Measurements from ENCODE around the gene PTPN11. TPM values are rescaled to one million over a fixed set of nuclear protein-coding genes. Genes with fewer than 3 reads are reported as not detected.

Gene PTPN11
- total and polyA plus RNA-seq, 4 donors: 39.5 to 176 (median 98.0) TPM

- WGBS, 2 donors: 72 to 76% methylated on average over 4 of the region's 4 CpGs
Measured at GRCh38 chr12:112543751-112544150, 125.0 kb downstream of the PTPN11 start.

DNA sequence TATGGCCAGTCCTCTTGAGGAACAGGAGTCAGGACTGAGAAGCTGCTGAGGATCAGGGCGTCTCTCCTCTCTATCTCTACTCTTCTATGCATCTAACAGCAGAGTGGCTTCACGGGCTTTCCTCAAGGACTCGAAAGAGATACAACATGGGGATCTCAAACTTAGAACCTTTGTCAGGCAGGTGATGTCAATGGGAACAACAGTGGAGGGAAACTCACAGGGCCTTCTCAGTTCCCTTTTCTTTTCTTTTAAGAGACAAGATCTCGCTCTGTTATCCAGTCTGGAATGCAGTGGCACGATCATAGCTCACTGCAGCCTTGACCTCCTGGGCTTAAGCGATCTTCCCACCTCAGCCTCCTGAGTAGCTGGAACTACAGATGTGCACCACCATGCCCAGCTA lies 127.6 kb downstream of the PTPN11 start:
- WGBS, 2 donors: 89% methylated on average over 6 of the region's 6 CpGs

More at GRCh38 chr12:112543751-112544150, 125.0 kb downstream of the PTPN11 start:
- Histone ChIP-seq H3K4me1 (ENCODE audit: control insufficient read depth in 1 of 2, insufficient read depth in 2 of 2, low read length in 2 of 2) (no peaks in the 10 kb centered on the region), H3K27ac (ENCODE audit: low read depth in 1 of 2, low read length in 2 of 2) (no peak overlapping the region), H3K36me3 (ENCODE audit: control insufficient read depth in 1 of 2, insufficient read depth in 2 of 2, low read length in 1 of 2) (no peaks in the 10 kb centered on the region), H3K4me3 (ENCODE audit: low read length in 2 of 2) (no peak overlapping the region), H3K27me3 (ENCODE audit: control insufficient read depth in 1 of 2, insufficient read depth in 2 of 2, low read length in 1 of 2) (no peaks in the 10 kb centered on the region), H3K9me3 (ENCODE audit: control insufficient read depth, low read length) (no peaks in the 10 kb centered on the region)
- no peak for ATAC-seq (ENCODE audit: low FRiP score)
- DNase-seq: no peak
- intact Hi-C loops (cut with DNase I): no loop called here

GRCh38 chr12:112546996-112547395 lies 128.2 kb downstream of the PTPN11 start:
- Histone ChIP-seq H3K36me3 (ENCODE audit: control insufficient read depth in 1 of 2, insufficient read depth in 2 of 2, low read length in 1 of 2) (no peaks in the 10 kb centered on the region), H3K4me1 (ENCODE audit: control insufficient read depth in 1 of 2, insufficient read depth in 2 of 2, low read length in 2 of 2) (no peaks in the 10 kb centered on the region), H3K4me3 (ENCODE audit: low read length in 2 of 2) (no peak overlapping the region), H3K27ac (ENCODE audit: low read depth in 1 of 2, low read length in 2 of 2) (no peak overlapping the region), H3K27me3 (ENCODE audit: control insufficient read depth in 1 of 2, insufficient read depth in 2 of 2, low read length in 1 of 2) (no peaks in the 10 kb centered on the region), H3K9me3 (ENCODE audit: control insufficient read depth, low read length) (no peaks in the 10 kb centered on the region)
- ATAC-seq (ENCODE audit: low FRiP score): no peak
- 45 to 55% methylated on average over 2 of the region's 2 CpGs for WGBS, 2 donors
- intact Hi-C loops (cut with DNase I): no loop called here
- no peak for DNase-seq

More for the DNA sequence above, 127.6 kb downstream of the PTPN11 start:
- no peak overlapping the region for H3K4me3 ChIP-seq (ENCODE audit: low read length in 2 of 2)
- ATAC-seq (ENCODE audit: low FRiP score) (no peak), DNase-seq (no peak)
- no peaks in the 10 kb centered on the region for H3K27me3 ChIP-seq (ENCODE audit: control insufficient read depth in 1 of 2, insufficient read depth in 2 of 2, low read length in 1 of 2)
- H3K36me3 ChIP-seq (ENCODE audit: control insufficient read depth in 1 of 2, insufficient read depth in 2 of 2, low read length in 1 of 2): no peaks in the 10 kb centered on the region
- H3K27ac ChIP-seq (ENCODE audit: low read depth in 1 of 2, low read length in 2 of 2): no peak overlapping the region
- no peaks in the 10 kb centered on the region for H3K4me1 ChIP-seq (ENCODE audit: control insufficient read depth in 1 of 2, insufficient read depth in 2 of 2, low read length in 2 of 2)
- no peaks in the 10 kb centered on the region for H3K9me3 ChIP-seq (ENCODE audit: control insufficient read depth, low read length)
- intact Hi-C loops (cut with DNase I): no loop called here

DNA sequence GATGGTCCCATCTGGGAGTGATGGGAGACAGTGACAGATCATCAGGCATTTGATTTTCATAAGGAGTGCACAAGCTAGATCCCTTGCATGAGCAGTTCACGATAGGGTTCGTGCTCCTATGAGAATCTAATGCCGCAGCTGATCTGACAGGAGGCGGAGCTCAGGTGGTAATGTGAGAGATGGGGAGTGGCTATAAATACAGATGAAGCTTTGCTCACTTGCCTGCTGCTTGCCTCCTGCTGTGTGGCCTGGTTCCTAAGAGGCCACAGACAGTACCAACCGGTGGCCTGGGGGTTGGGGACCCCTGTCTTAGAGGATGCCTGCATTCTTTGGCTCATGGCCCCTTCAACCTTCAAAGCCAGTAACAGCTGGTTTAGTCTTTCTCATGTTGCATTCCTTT lies 130.3 kb downstream of the PTPN11 start:
- H3K27me3 ChIP-seq (ENCODE audit: control insufficient read depth in 1 of 2, insufficient read depth in 2 of 2, low read length in 1 of 2): peaks cover 0 to 2% of the 10 kb centered on the region in 2 donors
- no peak overlapping the region for H3K4me3 ChIP-seq (ENCODE audit: low read length in 2 of 2)
- DNase-seq: no peak
- no peak overlapping the region for H3K27ac ChIP-seq (ENCODE audit: low read depth in 1 of 2, low read length in 2 of 2)
- no peaks in the 10 kb centered on the region for H3K36me3 ChIP-seq (ENCODE audit: control insufficient read depth in 1 of 2, insufficient read depth in 2 of 2, low read length in 1 of 2)
- WGBS, 2 donors: 84 to 86% methylated on average over 5 of the region's 5 CpGs
- no peaks in the 10 kb centered on the region for H3K4me1 ChIP-seq (ENCODE audit: control insufficient read depth in 1 of 2, insufficient read depth in 2 of 2, low read length in 2 of 2)
- ATAC-seq (ENCODE audit: low FRiP score): no peak
- intact Hi-C loops (cut with DNase I): no loop called here
- H3K9me3 ChIP-seq (ENCODE audit: control insufficient read depth, low read length): peaks cover 2% of the 10 kb centered on the region

DNA sequence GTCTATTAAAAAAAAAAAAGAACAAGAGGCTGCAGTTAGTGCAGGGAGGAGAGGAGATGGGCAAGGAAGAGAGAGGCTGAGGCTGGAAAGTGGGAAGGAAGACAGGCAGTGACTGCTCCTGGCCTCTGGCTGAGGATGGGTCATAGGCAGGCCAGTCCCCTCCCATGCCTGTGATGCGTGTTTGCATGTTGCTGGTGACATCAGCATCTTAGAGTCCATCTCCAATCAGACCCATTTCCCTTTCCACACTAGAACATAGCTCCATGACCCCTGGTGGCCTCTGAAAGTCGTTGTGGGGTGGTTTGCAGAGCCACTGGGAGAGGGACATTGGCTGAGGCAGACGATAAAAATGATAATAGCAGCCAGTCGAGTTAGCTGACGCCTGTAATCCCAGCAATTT lies 132.9 kb downstream of the PTPN11 start:
- Histone ChIP-seq H3K27ac (ENCODE audit: low read depth in 1 of 2, low read length in 2 of 2) (no peak overlapping the region), H3K9me3 (ENCODE audit: control insufficient read depth, low read length) (peaks cover 2% of the 10 kb centered on the region), H3K27me3 (ENCODE audit: control insufficient read depth in 1 of 2, insufficient read depth in 2 of 2, low read length in 1 of 2) (peaks cover 0 to 2% of the 10 kb centered on the region in 2 donors), H3K4me1 (ENCODE audit: control insufficient read depth in 1 of 2, insufficient read depth in 2 of 2, low read length in 2 of 2) (no peaks in the 10 kb centered on the region), H3K4me3 (ENCODE audit: low read length in 2 of 2) (no peak overlapping the region), H3K36me3 (ENCODE audit: control insufficient read depth in 1 of 2, insufficient read depth in 2 of 2, low read length in 1 of 2) (no peaks in the 10 kb centered on the region)
- no peak for DNase-seq
- ATAC-seq (ENCODE audit: low FRiP score): no peak
- WGBS, 2 donors: 60 to 67% methylated on average over 5 of the region's 5 CpGs
- intact Hi-C loops (cut with DNase I): no loop called here

DNA sequence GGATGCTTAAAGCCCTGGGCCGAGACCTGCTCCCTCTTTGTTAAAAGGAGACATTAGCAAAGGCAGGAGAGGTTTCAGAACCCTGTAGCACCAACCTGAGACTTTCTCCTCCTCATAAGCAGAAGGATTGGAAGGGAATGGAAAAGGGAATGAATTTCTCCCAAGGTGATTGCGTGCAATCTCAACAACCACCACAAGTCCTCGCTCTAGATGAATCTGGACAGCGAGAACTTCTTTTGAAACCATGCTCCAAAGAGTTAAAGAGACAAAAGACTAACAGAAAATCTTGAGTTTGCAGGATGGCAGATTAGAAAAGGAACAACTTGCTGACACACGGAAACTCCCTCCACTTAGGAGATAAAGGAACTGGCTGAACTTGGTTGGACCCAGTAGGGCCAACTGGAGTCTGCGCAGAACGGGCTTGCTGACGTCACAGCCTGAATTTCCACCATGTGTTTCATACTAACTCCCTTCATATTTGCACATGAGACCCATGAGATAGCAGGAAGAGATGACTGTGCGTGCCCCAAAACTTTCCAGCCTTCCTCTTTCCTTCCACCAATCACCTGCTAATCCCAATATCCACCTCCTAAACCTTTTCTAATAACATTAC lies 137.0 kb downstream of the PTPN11 start:
- H3K27me3 ChIP-seq (ENCODE audit: control insufficient read depth in 1 of 2, insufficient read depth in 2 of 2, low read length in 1 of 2): peaks cover 0 to 2% of the 10 kb centered on the region in 2 donors
- no peak overlapping the region for H3K27ac ChIP-seq (ENCODE audit: low read depth in 1 of 2, low read length in 2 of 2)
- no peaks in the 10 kb centered on the region for H3K36me3 ChIP-seq (ENCODE audit: control insufficient read depth in 1 of 2, insufficient read depth in 2 of 2, low read length in 1 of 2)
- intact Hi-C loops (cut with DNase I): no loop called here
- no peaks in the 10 kb centered on the region for H3K4me1 ChIP-seq (ENCODE audit: control insufficient read depth in 1 of 2, insufficient read depth in 2 of 2, low read length in 2 of 2)
- ATAC-seq (ENCODE audit: low FRiP score): no peak
- no peak for DNase-seq
- WGBS, 2 donors: 73 to 78% methylated on average over 9 of the region's 9 CpGs
- no peak overlapping the region for H3K4me3 ChIP-seq (ENCODE audit: low read length in 2 of 2)
- peaks cover 2% of the 10 kb centered on the region for H3K9me3 ChIP-seq (ENCODE audit: control insufficient read depth, low read length)

DNA sequence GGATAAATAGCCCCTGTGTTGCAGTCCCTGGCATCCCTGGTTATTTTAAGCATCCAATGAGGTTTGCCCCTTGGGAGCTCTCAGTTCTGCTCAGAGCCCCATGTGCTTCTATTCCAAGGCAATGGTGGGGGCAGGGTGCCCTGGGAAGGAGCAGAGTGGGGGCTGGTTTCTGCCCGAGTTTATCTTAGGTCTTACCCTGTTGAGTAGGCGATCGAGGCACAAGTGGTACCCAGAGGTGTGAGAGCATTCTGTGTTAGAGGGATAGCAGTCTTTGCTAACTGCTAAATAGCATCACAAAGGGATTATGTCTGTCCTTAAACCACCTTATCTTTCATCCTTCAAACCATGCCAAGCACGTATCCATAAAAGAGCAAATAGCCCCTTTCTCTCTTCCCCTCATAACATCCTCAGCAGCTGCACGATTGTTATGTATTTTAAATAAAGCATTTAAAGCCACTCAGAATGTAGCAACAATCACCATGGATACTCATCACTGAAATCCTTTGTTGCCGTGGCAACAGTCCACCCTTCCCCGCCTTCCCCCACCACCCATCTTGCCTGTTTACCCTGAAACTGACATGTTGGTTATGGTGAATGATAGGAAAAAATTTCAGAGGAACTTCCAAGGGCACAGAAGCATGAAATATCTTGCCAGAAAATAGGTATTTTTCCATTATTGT lies 139.3 kb downstream of the PTPN11 start:
- no peak overlapping the region for H3K27ac ChIP-seq (ENCODE audit: low read depth in 1 of 2, low read length in 2 of 2)
- WGBS, 2 donors: 39 to 40% methylated on average over 7 of the region's 7 CpGs
- peaks cover 0 to 2% of the 10 kb centered on the region in 2 donors for H3K27me3 ChIP-seq (ENCODE audit: control insufficient read depth in 1 of 2, insufficient read depth in 2 of 2, low read length in 1 of 2)
- no peak overlapping the region for H3K4me3 ChIP-seq (ENCODE audit: low read length in 2 of 2)
- no peaks in the 10 kb centered on the region for H3K36me3 ChIP-seq (ENCODE audit: control insufficient read depth in 1 of 2, insufficient read depth in 2 of 2, low read length in 1 of 2)
- DNase-seq: no peak
- no peaks in the 10 kb centered on the region for H3K4me1 ChIP-seq (ENCODE audit: control insufficient read depth in 1 of 2, insufficient read depth in 2 of 2, low read length in 2 of 2)
- intact Hi-C loops (cut with DNase I): no loop called here
- ATAC-seq (ENCODE audit: low FRiP score): no peak
- no peaks in the 10 kb centered on the region for H3K9me3 ChIP-seq (ENCODE audit: control insufficient read depth, low read length)
